Thyroid gland (tissue), 4 donors: ENCODE measurements around the gene KCNQ1OT1. TPM values are rescaled to one million over a fixed set of nuclear protein-coding genes. Genes with fewer than 3 reads are reported as not detected.
A peak's percentile ranks its signal among the peaks of the same experiment; 100 is the strongest.

Experiments used
- DNase-seq, 2 donors: peaks; one replicate each; pipeline ENCODE4 v3.0.0-alpha.2; 2019
- H3K27ac ChIP-seq, 3 donors: fragments of 200-600 bp; sonication (generic); 1 replicate in 2 of 3; 2 replicates in 1 of 3; pipeline ENCODE4 v1.5.1; 2016 to 2019; ENCODE audit warnings: mild to moderate bottlenecking in 1 of 3, moderate library complexity in 1 of 3
- H3K27me3 ChIP-seq: fragments of 200-600 bp; sonication (generic); one replicate; pipeline ENCODE4 v1.5.1; 2019
- H3K36me3 ChIP-seq, 2 donors: fragments of 200-600 bp; sonication (generic); one replicate each; pipeline ENCODE4 v1.5.1; 2016 to 2019
- H3K4me1 ChIP-seq, 2 donors: fragments of 200-600 bp; sonication (generic); one replicate each; pipeline ENCODE4 v1.5.1; 2017 to 2019
- H3K4me3 ChIP-seq, 3 donors: fragments of 200-600 bp; sonication (generic); replicated peaks in 1 of 3; 1 replicate in 2 of 3; 2 replicates in 1 of 3; pipeline ENCODE4 v1.5.1; 2016; ENCODE audit warnings: mild to moderate bottlenecking in 1 of 3
- H3K9me3 ChIP-seq: fragments of 200-600 bp; sonication (generic); one replicate; pipeline ENCODE4 v1.5.1; 2017
- POLR2A ChIP-seq, 2 donors: fragments of 450-650 bp; IDR thresholded peaks; one replicate each; pipeline ENCODE4 v1.6.1; 2017; ENCODE audit warnings: antibody characterized with exemption in 2 of 2, mild to moderate bottlenecking in 2 of 2, moderate library complexity in 1 of 2
- WGBS, 2 donors: methylation state at CpG; one replicate each; pipeline ENCODE4 v1.1.5; 2017; 5-methylcytosine and 5-hydroxymethylcytosine counted together
- intact Hi-C: fragments of 100-400 bp; cut with DNase I; formaldehyde crosslinking; loops from one replicate; pipeline ENCODE4 v1.15.1; 2023
- total RNA-seq, 4 donors: library from RNA; depleted of rRNA; stranded (reverse); fragments of >200 nt; gene quantifications; one replicate each; pipeline ENCODE4 v1.2.3, GENCODE V29; 2016
- TF ChIP-seq, protein P1 (sequence below), 6 experiments: fragments of 200-600 bp in 3 of 6; fragments of 450-650 bp in 3 of 6; sonication (generic) in 3 of 6; IDR thresholded peaks; one replicate each; pipeline ENCODE4 v1.5.1; 2016 to 2019; ENCODE audit warnings: antibody characterized with exemption in 6 of 6, mild to moderate bottlenecking in 2 of 6, inconsistent platforms in 1 of 6, moderate library complexity in 1 of 6

KCNQ1OT1 gene
- total RNA-seq, 4 donors from 2014 or later, result 2.0 to 4.1 (median 3.2) TPM

DNA sequence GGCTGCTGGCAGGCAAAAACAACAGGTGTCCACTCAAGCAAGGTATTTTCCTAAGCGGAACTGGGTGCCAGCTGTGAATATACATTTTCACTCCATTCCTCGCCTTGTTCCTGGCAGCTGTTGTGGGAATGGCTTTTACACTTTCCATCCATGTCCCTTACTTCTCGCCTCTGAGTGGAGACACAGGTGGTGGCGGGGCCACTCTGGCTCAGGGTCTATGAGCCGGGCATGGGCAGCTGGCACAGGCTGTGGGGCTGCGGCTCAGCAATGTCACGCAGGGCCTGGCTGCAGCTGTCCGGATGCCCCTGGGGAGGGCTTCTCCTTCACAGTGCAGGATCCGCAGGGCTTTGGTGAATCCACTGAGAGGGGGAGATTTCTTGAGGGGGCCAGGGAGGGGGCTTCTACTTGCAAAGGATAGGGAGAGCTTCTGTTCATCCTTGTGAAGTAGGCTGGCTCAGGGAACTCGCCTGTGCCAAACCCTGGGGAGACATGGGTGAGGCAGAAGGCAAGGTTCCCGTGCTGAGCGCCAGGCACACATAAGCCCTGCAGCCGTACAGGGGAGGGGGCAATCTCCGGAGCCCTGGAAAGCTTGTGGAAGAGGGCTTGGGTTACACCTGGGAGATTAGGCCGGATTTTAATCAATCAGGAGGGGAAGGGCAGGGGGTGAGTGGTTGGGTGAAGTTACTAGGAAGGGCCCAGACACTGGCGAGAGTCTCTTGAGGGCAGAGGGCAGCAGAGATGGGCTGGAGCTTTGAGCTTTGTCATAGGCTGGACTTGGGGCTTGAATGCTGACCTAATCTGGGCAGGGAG is 45.7 kb downstream of the KCNQ1OT1 start:
- Histone ChIP-seq H3K27ac (peak overlapping the region in 1 of 3 donors; percentile 70), H3K27me3 (no peaks in the 10 kb centered on the region), H3K4me3 (no peak overlapping the region), H3K4me1 (peaks cover 24 to 39% of the 10 kb centered on the region in 2 donors), H3K36me3 (no peaks in the 10 kb centered on the region), H3K9me3 (no peaks in the 10 kb centered on the region)
- TF ChIP-seq, protein P1, sequence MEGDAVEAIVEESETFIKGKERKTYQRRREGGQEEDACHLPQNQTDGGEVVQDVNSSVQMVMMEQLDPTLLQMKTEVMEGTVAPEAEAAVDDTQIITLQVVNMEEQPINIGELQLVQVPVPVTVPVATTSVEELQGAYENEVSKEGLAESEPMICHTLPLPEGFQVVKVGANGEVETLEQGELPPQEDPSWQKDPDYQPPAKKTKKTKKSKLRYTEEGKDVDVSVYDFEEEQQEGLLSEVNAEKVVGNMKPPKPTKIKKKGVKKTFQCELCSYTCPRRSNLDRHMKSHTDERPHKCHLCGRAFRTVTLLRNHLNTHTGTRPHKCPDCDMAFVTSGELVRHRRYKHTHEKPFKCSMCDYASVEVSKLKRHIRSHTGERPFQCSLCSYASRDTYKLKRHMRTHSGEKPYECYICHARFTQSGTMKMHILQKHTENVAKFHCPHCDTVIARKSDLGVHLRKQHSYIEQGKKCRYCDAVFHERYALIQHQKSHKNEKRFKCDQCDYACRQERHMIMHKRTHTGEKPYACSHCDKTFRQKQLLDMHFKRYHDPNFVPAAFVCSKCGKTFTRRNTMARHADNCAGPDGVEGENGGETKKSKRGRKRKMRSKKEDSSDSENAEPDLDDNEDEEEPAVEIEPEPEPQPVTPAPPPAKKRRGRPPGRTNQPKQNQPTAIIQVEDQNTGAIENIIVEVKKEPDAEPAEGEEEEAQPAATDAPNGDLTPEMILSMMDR (IDR thresholded peaks at IDR 0.05), result no peak
- TF ChIP-seq POLR2A (IDR thresholded peaks at IDR 0.05), result no peak
- DNase-seq, result peak; percentile 56 to 73
- intact Hi-C loops, result no loop called here
- 62 to 72% methylated on average over 16 of the region's 16 CpGs for WGBS, 2 donors

DNA sequence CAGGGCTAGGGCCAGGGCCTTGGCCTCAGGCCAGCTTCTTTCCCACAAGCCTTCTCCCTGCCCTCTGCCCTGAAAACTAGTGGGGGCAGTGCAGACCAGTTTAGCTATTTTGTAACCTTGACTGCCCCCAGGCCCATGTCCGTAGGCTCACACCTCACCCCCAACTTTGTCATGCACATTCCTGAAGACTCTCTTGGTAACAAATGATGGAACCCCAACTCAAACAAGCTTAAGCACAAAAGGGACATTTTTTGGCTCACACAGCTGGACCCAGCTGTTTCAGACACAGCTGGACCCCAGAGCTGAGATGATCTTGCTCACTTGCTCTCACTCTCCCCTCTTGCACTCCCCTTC is 46.6 kb downstream of the KCNQ1OT1 start:
- Histone ChIP-seq H3K36me3 (no peaks in the 10 kb centered on the region), H3K27me3 (no peaks in the 10 kb centered on the region), H3K4me3 (no peak overlapping the region), H3K27ac (peak overlapping the region; percentile 8 to 70 (median 60)), H3K9me3 (no peaks in the 10 kb centered on the region), H3K4me1 (peaks cover 24 to 39% of the 10 kb centered on the region in 2 donors)
- peak in 1 of 2 donors; percentile 31 for DNase-seq
- WGBS, 2 donors, result 90 to 92% methylated on average over 1 of the region's 1 CpG
- TF ChIP-seq, protein P1 (IDR thresholded peaks at IDR 0.05), result no peak
- TF ChIP-seq POLR2A (IDR thresholded peaks at IDR 0.05), result no peak
- intact Hi-C loops, result no loop called here

DNA sequence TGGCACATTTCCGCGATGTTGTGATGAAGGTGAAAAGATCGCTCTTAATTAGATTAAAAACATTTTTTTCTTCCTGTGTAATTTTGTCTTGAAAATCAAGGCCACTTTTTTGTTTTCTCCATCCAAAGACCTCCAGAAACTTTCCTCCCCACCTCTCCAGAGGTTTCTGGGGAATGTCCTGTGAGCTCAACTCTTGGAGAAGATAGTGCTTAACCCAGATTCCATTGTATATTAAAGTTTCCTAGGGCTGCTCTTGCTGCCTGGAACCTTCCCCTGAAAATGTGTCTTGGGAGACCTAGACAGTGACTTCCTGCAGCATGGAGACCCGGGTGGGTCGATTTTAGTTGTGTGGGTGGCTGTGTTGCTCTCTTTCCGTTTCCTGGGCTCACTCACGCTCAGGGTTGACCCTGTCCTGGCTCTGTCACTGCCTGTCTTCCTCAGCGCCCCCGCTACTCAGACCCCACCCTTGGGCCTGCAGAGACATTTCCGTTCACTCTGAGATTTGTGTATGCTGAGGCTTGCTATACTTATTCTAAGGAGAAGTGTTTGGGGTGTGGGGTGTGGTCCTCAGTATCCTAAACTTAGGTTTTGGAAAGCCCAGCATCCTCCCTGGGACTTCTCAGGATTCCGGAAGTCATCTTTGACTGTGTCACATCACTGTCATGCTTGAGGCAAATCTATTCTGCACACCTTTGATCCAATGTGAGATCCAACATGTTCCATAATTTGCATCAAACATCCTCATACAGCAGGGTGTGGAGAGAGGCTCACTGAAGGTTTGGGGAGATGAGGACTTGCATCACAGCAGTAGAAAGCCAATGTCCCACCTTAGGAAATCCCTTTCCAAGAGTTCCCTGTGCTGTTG is 47.2 kb downstream of the KCNQ1OT1 start:
- TF ChIP-seq, protein P1 (IDR thresholded peaks at IDR 0.05), result no peak
- TF ChIP-seq POLR2A (IDR thresholded peaks at IDR 0.05), result no peak
- Histone ChIP-seq H3K4me3 (no peak overlapping the region), H3K27me3 (no peaks in the 10 kb centered on the region), H3K27ac (peak overlapping the region in 2 of 3 donors; percentile 60 to 70), H3K9me3 (no peaks in the 10 kb centered on the region), H3K4me1 (peaks cover 24 to 39% of the 10 kb centered on the region in 2 donors), H3K36me3 (no peaks in the 10 kb centered on the region)
- DNase-seq, result no peak
- WGBS, 2 donors, result 79 to 86% methylated on average over 11 of the region's 11 CpGs
- intact Hi-C loops, result no loop called here

DNA sequence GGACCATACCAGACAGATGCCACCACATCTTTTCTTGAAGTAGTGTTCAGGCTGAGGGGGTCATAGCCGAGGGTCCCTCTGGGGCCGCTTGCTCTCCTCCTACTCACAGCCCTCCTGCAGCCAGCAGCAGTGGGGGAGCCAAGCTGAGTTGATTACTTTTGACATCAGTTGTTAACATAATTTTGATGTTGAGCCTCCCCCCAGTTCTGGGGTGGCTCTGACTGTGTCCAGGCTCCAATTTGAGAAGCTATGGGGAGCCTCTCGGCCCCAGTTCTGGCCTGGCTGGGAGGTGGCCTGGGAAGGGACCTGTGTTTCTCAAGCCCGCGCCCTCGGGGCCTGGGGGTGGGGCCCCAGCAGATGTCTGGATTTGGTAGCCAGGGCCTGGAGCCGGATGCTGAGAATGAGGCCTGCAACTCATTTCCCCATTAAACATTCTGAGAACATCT is 47.9 kb downstream of the KCNQ1OT1 start:
- no peak overlapping the region for H3K4me3 ChIP-seq
- no peak for TF ChIP-seq POLR2A (IDR thresholded peaks at IDR 0.05)
- TF ChIP-seq, protein P1 (IDR thresholded peaks at IDR 0.05), result no peak
- H3K27ac ChIP-seq, result no peak overlapping the region
- no peaks in the 10 kb centered on the region for H3K27me3 ChIP-seq
- H3K4me1 ChIP-seq, result peaks cover 24 to 39% of the 10 kb centered on the region in 2 donors
- no peaks in the 10 kb centered on the region for H3K36me3 ChIP-seq
- intact Hi-C loops, result no loop called here
- WGBS, 2 donors, result 89 to 97% methylated on average over 7 of the region's 7 CpGs
- no peak for DNase-seq
- H3K9me3 ChIP-seq, result no peaks in the 10 kb centered on the region
